ENCODE measurements around the gene GPX4.

Gene GPX4

DNA sequence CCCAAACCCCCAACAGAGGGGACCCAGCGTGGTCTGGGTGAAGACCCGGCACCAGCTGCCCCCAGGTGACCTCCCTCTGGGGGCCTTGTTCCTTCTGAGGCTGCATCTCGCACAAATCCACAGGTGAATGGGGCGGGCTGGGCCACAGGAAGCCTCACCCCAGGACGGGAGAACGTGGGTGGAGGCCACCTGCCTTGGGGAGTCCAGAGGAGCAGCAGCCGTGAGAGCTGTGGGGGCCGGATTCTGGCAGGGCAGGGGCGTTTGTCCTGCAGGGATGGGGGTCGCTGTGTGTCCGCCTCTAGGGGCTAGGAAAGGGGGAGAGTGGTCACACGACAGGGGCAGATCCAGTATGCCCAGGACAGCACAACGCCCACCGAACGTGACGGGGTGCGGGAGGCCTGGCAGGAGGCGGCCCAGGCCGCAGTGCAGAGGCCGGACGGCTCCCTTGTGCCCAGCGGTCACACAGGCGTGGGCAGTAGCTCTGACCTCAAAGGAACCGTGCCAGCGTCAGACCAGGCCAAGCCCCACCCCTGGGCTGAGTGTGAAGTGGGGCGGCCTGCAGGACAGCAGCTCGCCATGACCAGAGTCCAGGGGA lies 15.3 kb upstream of the GPX4 start:
- no peak for TF ChIP-seq CTCF (IDR thresholded peaks at IDR 0.05; ENCODE audit: low read depth, low read length)
- no peak for DNase-seq (ENCODE audit: extremely low read depth, low read depth)

- TF ChIP-seq CTCF (IDR thresholded peaks at IDR 0.05; ENCODE audit: low read depth, low read length) = no peak
- no peak for DNase-seq (ENCODE audit: extremely low read depth, low read depth)
Observed at GRCh38 chr19:1089126-1089771, 14.5 kb upstream of the GPX4 start.

- no peak for DNase-seq (ENCODE audit: extremely low read depth, low read depth)
- TF ChIP-seq CTCF (IDR thresholded peaks at IDR 0.05; ENCODE audit: low read depth, low read length) = no peak
Observed at GRCh38 chr19:1089891-1090290, 13.9 kb upstream of the GPX4 start.

GRCh38 chr19:1090731-1091543 lies 12.9 kb upstream of the GPX4 start:
- TF ChIP-seq CTCF (IDR thresholded peaks at IDR 0.05; ENCODE audit: low read depth, low read length) = no peak
- DNase-seq (ENCODE audit: extremely low read depth, low read depth) = no peak

DNA sequence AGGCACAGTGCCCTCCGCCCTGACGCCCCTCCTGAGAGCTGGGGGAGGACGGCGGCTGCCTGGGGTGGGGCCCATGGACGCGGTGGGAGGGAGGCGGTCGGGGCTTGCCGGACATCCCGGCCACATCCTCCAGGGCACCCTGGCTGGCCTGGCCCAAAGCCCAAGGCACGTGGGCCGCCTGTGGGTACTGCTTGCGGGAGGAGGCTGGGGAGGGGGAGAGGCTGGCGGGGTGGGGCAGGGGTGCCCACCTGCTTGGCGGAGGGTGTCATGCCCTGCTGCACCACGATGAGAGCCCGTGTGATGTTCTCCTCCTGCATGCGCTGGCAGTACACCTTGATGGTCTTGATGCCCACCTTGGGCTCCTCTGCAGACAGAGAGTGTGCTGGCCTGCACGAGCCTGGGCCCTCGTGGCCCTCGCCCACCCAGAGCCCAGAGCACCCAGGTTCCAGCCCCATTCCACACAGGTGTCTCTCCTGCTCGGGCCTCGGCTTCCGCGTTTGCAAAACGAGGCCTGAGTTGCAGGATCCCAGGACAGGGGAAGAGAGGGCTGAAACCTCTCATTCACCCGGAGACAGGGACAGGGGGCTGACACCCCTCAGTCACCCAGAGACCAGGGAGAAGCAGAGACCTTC lies 12.1 kb upstream of the GPX4 start:
- no peak for TF ChIP-seq CTCF (IDR thresholded peaks at IDR 0.05; ENCODE audit: low read depth, low read length)
- DNase-seq (ENCODE audit: extremely low read depth, low read depth) = no peak

GRCh38 chr19:1093330-1093729 lies 10.5 kb upstream of the GPX4 start:
- DNase-seq (ENCODE audit: extremely low read depth, low read depth) = no peak
- no peak for TF ChIP-seq CTCF (IDR thresholded peaks at IDR 0.05; ENCODE audit: low read depth, low read length)
